ENCODE results near the gene PPM1D.

DNA sequence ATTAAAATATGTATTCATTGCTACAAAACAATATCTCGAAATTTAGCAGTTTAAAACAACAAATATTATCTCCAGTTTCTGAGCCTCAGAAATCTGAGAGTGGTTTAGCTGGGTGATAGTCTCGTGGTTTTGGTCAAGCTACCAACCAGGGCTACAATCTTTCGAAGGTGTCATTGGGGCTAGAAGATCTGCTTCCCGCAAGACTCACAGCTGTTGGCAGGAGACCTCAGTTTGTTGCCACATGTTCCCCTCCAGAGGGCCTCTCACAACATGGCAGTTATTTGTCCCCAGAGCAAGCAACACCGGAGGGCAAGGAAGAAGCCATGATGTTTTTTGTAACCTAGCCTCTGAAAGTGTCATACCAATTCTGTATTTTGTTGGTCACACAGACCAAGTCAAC lies 65.6 kb downstream of the PPM1D start:
- TF ChIP-seq, protein P1, sequence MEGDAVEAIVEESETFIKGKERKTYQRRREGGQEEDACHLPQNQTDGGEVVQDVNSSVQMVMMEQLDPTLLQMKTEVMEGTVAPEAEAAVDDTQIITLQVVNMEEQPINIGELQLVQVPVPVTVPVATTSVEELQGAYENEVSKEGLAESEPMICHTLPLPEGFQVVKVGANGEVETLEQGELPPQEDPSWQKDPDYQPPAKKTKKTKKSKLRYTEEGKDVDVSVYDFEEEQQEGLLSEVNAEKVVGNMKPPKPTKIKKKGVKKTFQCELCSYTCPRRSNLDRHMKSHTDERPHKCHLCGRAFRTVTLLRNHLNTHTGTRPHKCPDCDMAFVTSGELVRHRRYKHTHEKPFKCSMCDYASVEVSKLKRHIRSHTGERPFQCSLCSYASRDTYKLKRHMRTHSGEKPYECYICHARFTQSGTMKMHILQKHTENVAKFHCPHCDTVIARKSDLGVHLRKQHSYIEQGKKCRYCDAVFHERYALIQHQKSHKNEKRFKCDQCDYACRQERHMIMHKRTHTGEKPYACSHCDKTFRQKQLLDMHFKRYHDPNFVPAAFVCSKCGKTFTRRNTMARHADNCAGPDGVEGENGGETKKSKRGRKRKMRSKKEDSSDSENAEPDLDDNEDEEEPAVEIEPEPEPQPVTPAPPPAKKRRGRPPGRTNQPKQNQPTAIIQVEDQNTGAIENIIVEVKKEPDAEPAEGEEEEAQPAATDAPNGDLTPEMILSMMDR (IDR thresholded peaks at IDR 0.05), result no peak
- TF ChIP-seq POLR2A (IDR thresholded peaks at IDR 0.05) (no peak), EP300 (IDR thresholded peaks at IDR 0.05) (no peak)
